Liver (tissue), 9 donors: ENCODE measurements around the gene RNF225. TPM values are rescaled to one million over a fixed set of nuclear protein-coding genes. Genes with fewer than 3 reads are reported as not detected.
"Not testable (repeated sequence)": the region's sequence is repeated elsewhere in the genome, so short reads cannot be mapped to it uniquely, and the experiment has no call there.

Experiments
- DNase-seq: peaks from one replicate; pipeline ENCODE4 v3.0.0-alpha.2; 2017; ENCODE audit warnings: low spot score
- H3K27ac ChIP-seq, 2 donors: one replicate each; pipeline ENCODE4 v1.7.0; 2013; ENCODE audit warnings: inconsistent platforms in 2 of 2, low read length in 2 of 2, control low read depth in 1 of 2, low read depth in 1 of 2, mild to moderate bottlenecking in 1 of 2
- H3K27me3 ChIP-seq, 4 donors: one replicate each; pipeline versions ENCODE4 v1.6.1 to v1.7.0; 2013; ENCODE audit warnings: low read length in 3 of 4, inconsistent platforms in 1 of 4, mild to moderate bottlenecking in 1 of 4, moderate library complexity in 1 of 4; ENCODE audit not compliant: control insufficient read depth in 4 of 4, insufficient read depth in 4 of 4
- H3K36me3 ChIP-seq, 4 donors: one replicate each; pipeline versions ENCODE4 v1.6.1 to v1.7.0; 2013; ENCODE audit warnings: low read length in 3 of 4, mild to moderate bottlenecking in 3 of 4, low read depth in 1 of 4, moderate library complexity in 1 of 4; ENCODE audit not compliant: control insufficient read depth in 4 of 4, insufficient read depth in 3 of 4
- H3K4me1 ChIP-seq, 4 donors: one replicate each; pipeline versions ENCODE4 v1.6.1 to v1.7.0; 2013; ENCODE audit warnings: low read length in 3 of 4, mild to moderate bottlenecking in 3 of 4, moderate library complexity in 1 of 4; ENCODE audit not compliant: control insufficient read depth in 4 of 4, insufficient read depth in 4 of 4
- H3K4me3 ChIP-seq, 3 donors: one replicate each; pipeline versions ENCODE4 v1.6.1 to v1.7.0; 2013; ENCODE audit warnings: low read length in 3 of 3, control low read depth in 1 of 3, low read depth in 1 of 3, mild to moderate bottlenecking in 1 of 3
- H3K9ac ChIP-seq, 2 donors: one replicate each; pipeline ENCODE4 v1.7.0; 2013; ENCODE audit warnings: low read length in 2 of 2, mild to moderate bottlenecking in 2 of 2, moderate library complexity in 2 of 2, control low read depth in 1 of 2, low read depth in 1 of 2
- H3K9me3 ChIP-seq, 4 donors: one replicate each; pipeline versions ENCODE4 v1.6.1 to v1.7.0; 2013; ENCODE audit warnings: low read length in 3 of 4; ENCODE audit not compliant: control insufficient read depth in 4 of 4
- EGR1 ChIP-seq, 2 donors: IDR thresholded peaks; 2 replicates each; pipeline ENCODE4 v1.6.1; 2016 to 2018; ENCODE audit warnings: antibody characterized with exemption in 2 of 2, low read depth in 2 of 2
- FOXA1 ChIP-seq: IDR thresholded peaks from 2 replicates; pipeline ENCODE4 v1.6.1; 2016; ENCODE audit warnings: antibody characterized with exemption
- FOXA2 ChIP-seq: IDR thresholded peaks from 2 replicates; pipeline ENCODE4 v1.6.1; 2016; ENCODE audit warnings: antibody characterized with exemption
- GABPA ChIP-seq, 2 donors: IDR thresholded peaks in 1 of 2; conservative IDR thresholded peaks in 1 of 2; 2 replicates each; pipeline ENCODE4 v1.6.1; 2016; ENCODE audit warnings: antibody characterized with exemption in 2 of 2, mild to moderate bottlenecking in 1 of 2, moderate library complexity in 1 of 2
- JUND ChIP-seq, 2 donors: IDR thresholded peaks; 2 replicates each; pipeline ENCODE4 v1.6.1; 2016; ENCODE audit warnings: antibody characterized with exemption in 2 of 2
- RAD21 ChIP-seq, 2 donors: IDR thresholded peaks; 2 replicates each; pipeline ENCODE4 v1.6.1; 2016; ENCODE audit warnings: antibody characterized with exemption in 2 of 2, mild to moderate bottlenecking in 2 of 2
- RXRA ChIP-seq, 2 donors: IDR thresholded peaks; 2 replicates each; pipeline ENCODE4 v1.6.1; 2017 to 2018; ENCODE audit warnings: antibody characterized with exemption in 2 of 2, mild to moderate bottlenecking in 1 of 2
- SP1 ChIP-seq: IDR thresholded peaks from 2 replicates; pipeline ENCODE4 v1.6.1; 2018; ENCODE audit warnings: antibody characterized with exemption, mild to moderate bottlenecking
- TAF1 ChIP-seq: conservative IDR thresholded peaks from 2 replicates; pipeline ENCODE4 v1.6.1; 2016; ENCODE audit warnings: antibody characterized with exemption, mild to moderate bottlenecking
- YY1 ChIP-seq: IDR thresholded peaks from 2 replicates; pipeline ENCODE4 v1.6.1; 2016; ENCODE audit warnings: antibody characterized with exemption, mild to moderate bottlenecking
- WGBS: extraction: QIAGEN DNeasy Blood & Tissue Kit; methylation state at CpG from one replicate; pipeline ENCODE4 v1.1.7; 2013; 5-methylcytosine and 5-hydroxymethylcytosine counted together
- polyA plus RNA-seq, 2 donors: library from polyadenylated mRNA; stranded (reverse) in 1 of 2; unstranded in 1 of 2; fragments of 200-250 nt in 1 of 2; fragments of >200 nt in 1 of 2; fragmentation: Nextera tagmentation in 1 of 2; extraction: Ambion mirVana in 1 of 2; gene quantifications; one replicate each; pipeline versions ENCODE4 v1.2.1 to v1.2.3, GENCODE V29; 2013 to 2015
- total RNA-seq, 2 donors: library from RNA; depleted of rRNA; stranded (reverse); fragments of >200 nt; gene quantifications; one replicate each; pipeline ENCODE4 v1.2.3, GENCODE V29; 2014
- TF ChIP-seq, protein P1 (sequence below): fragments of 150-350 bp; IDR thresholded peaks from 2 replicates; pipeline ENCODE4 v1.5.1; 2017; ENCODE audit warnings: improper control_type of control experiment, low read depth, low read length; ENCODE audit not compliant: missing input control
- TF ChIP-seq, protein P2 (sequence below): IDR thresholded peaks from 2 replicates; pipeline ENCODE4 v1.6.1; 2016; ENCODE audit warnings: antibody characterized with exemption
- TF ChIP-seq, protein P3 (sequence below): IDR thresholded peaks from 2 replicates; pipeline ENCODE4 v1.6.1; 2016; ENCODE audit warnings: antibody characterized with exemption, mild to moderate bottlenecking
- TF ChIP-seq, protein P4 (sequence below): IDR thresholded peaks from 2 replicates; pipeline ENCODE4 v1.6.1; 2016; ENCODE audit warnings: antibody characterized with exemption
- TF ChIP-seq, protein P5 (sequence below): IDR thresholded peaks from 2 replicates; pipeline ENCODE4 v1.6.1; 2016; ENCODE audit warnings: antibody characterized with exemption
- donor health status: healthy.
- donor health status: healthy.
- donor health status: healthy.
- donor health status: healthy.
- donor health status: healthy.

The RNF225 gene
- total and polyA plus RNA-seq, 4 donors, result not detected

DNA sequence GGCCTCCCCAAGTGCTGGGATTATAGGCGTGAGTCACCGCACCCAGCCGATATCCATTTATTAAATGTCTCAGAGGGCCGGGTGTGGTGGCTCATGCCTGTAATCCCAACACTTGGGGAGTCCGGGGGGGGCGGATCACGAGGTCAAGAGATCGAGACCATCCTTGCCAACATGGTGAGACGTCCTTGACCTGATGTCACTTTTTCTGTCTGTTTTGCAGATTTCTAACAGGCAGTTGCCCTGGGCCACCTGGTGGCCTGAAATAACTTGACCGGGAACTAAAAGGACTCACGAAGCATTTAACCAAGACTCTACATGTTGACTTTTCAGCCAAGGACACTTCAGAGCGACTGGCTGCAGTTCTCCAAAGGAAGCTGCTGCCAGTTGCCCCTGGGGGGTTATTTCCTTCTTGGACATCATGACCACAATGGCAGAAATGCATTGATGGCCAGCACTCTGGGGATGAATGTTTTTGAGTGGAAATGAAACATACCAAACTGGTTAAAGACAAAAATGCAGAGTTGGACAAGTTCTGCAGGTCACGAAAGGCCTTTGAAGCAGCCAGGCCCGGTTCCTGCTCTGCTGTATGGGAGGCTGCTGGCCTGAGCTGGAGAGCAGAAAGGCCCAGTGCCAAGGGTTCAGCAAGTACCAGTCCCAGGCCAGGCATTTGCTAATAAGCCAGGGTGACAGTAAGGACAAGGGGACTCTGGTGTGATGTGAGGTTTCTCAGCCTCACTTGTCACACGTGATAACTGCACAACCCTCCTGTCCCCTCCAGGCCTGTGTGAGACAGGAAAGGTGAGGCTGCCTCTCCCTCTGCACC is 22.9 kb upstream of the RNF225 start (continued):
- TF ChIP-seq, protein P1, sequence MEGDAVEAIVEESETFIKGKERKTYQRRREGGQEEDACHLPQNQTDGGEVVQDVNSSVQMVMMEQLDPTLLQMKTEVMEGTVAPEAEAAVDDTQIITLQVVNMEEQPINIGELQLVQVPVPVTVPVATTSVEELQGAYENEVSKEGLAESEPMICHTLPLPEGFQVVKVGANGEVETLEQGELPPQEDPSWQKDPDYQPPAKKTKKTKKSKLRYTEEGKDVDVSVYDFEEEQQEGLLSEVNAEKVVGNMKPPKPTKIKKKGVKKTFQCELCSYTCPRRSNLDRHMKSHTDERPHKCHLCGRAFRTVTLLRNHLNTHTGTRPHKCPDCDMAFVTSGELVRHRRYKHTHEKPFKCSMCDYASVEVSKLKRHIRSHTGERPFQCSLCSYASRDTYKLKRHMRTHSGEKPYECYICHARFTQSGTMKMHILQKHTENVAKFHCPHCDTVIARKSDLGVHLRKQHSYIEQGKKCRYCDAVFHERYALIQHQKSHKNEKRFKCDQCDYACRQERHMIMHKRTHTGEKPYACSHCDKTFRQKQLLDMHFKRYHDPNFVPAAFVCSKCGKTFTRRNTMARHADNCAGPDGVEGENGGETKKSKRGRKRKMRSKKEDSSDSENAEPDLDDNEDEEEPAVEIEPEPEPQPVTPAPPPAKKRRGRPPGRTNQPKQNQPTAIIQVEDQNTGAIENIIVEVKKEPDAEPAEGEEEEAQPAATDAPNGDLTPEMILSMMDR, result peak; percentile 40
- TF ChIP-seq EGR1 (IDR thresholded peaks at IDR 0.05; ENCODE audit: low read depth in 2 of 2), result no peak
- TF ChIP-seq JUND (IDR thresholded peaks at IDR 0.05), result no peak
- peak; percentile 65 to 77 for TF ChIP-seq RAD21 (IDR thresholded peaks at IDR 0.05)
- TF ChIP-seq RXRA (IDR thresholded peaks at IDR 0.05), result peak; percentile 39 to 55
- TF ChIP-seq, protein P2, sequence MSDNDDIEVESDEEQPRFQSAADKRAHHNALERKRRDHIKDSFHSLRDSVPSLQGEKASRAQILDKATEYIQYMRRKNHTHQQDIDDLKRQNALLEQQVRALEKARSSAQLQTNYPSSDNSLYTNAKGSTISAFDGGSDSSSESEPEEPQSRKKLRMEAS, result no peak
- no peak for TF ChIP-seq YY1
- no peak for TF ChIP-seq FOXA1

DNA sequence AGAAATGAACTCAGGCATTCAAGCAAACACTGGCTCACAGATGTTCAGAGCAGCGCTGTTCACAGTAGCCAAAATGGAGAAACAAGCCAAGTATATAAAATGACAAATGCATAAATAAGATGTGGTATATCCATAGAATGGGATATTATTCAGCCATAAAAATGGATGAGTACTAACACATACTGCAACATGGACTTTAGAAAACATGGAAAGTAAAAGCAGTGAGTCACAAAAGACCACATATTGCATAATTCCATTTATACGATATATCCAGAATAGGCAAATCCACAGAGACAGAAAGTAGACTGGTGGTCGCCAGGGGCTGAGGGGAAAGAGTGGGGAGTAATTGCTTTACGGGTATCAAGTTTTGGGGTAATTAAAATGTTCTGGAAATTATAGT is 21.3 kb upstream of the RNF225 start:
- H3K4me3 ChIP-seq, result no peak overlapping the region
- DNase-seq, result no peak
- TF ChIP-seq GABPA (IDR thresholded peaks at IDR 0.05 in 1 of 2, conservative IDR thresholded peaks at IDR 0.05 in 1 of 2), result no peak
- TF ChIP-seq FOXA2, result no peak
- TF ChIP-seq EGR1 (IDR thresholded peaks at IDR 0.05; ENCODE audit: low read depth in 2 of 2), result no peak
- no peak for TF ChIP-seq FOXA1
- TF ChIP-seq, protein P3, sequence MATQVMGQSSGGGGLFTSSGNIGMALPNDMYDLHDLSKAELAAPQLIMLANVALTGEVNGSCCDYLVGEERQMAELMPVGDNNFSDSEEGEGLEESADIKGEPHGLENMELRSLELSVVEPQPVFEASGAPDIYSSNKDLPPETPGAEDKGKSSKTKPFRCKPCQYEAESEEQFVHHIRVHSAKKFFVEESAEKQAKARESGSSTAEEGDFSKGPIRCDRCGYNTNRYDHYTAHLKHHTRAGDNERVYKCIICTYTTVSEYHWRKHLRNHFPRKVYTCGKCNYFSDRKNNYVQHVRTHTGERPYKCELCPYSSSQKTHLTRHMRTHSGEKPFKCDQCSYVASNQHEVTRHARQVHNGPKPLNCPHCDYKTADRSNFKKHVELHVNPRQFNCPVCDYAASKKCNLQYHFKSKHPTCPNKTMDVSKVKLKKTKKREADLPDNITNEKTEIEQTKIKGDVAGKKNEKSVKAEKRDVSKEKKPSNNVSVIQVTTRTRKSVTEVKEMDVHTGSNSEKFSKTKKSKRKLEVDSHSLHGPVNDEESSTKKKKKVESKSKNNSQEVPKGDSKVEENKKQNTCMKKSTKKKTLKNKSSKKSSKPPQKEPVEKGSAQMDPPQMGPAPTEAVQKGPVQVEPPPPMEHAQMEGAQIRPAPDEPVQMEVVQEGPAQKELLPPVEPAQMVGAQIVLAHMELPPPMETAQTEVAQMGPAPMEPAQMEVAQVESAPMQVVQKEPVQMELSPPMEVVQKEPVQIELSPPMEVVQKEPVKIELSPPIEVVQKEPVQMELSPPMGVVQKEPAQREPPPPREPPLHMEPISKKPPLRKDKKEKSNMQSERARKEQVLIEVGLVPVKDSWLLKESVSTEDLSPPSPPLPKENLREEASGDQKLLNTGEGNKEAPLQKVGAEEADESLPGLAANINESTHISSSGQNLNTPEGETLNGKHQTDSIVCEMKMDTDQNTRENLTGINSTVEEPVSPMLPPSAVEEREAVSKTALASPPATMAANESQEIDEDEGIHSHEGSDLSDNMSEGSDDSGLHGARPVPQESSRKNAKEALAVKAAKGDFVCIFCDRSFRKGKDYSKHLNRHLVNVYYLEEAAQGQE, result no peak
- TF ChIP-seq SP1, result no peak
- TF ChIP-seq, protein P2, result no peak
- no peak for TF ChIP-seq JUND (IDR thresholded peaks at IDR 0.05)
- TF ChIP-seq, protein P4, sequence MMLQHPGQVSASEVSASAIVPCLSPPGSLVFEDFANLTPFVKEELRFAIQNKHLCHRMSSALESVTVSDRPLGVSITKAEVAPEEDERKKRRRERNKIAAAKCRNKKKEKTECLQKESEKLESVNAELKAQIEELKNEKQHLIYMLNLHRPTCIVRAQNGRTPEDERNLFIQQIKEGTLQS, result no peak
- TF ChIP-seq, protein P5, sequence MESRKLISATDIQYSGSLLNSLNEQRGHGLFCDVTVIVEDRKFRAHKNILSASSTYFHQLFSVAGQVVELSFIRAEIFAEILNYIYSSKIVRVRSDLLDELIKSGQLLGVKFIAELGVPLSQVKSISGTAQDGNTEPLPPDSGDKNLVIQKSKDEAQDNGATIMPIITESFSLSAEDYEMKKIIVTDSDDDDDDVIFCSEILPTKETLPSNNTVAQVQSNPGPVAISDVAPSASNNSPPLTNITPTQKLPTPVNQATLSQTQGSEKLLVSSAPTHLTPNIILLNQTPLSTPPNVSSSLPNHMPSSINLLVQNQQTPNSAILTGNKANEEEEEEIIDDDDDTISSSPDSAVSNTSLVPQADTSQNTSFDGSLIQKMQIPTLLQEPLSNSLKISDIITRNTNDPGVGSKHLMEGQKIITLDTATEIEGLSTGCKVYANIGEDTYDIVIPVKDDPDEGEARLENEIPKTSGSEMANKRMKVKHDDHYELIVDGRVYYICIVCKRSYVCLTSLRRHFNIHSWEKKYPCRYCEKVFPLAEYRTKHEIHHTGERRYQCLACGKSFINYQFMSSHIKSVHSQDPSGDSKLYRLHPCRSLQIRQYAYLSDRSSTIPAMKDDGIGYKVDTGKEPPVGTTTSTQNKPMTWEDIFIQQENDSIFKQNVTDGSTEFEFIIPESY, result no peak
- TF ChIP-seq TAF1, result no peak
- no peak overlapping the region for H3K27ac ChIP-seq
- H3K9me3 ChIP-seq, result no peaks in the 10 kb centered on the region
- H3K36me3 ChIP-seq, result peaks cover 0 to 2% (median 0%) of the 10 kb centered on the region in 4 donors
- H3K4me1 ChIP-seq, result peaks cover 4 to 25% (median 18%) of the 10 kb centered on the region in 4 donors
- no peaks in the 10 kb centered on the region for H3K27me3 ChIP-seq
- whole genome bisulfite sequencing, result 86% methylated on average over 4 of the region's 4 CpGs
- no peak overlapping the region for H3K9ac ChIP-seq

DNA sequence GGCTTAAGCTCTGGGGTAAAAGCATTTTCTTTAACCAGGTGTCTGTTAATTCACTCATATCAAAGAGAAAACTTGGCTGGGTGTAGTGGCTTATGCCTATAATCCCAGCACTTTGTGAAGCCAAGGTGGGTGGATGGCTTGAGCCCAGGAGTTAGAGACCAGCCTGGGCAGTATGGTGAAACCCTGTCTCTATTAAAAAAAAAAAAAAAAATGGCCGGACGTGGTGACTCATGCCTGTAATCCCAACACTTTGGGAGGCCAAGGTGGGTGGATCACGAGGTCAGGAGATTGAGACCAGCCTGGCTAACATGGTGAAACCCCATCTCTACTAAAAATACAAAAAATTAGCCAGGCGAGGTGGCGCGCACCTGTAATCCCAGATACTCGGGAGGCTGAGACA is 18.7 kb upstream of the RNF225 start:
- not testable (repeated sequence) for H3K4me3 ChIP-seq, DNase-seq, H3K27ac ChIP-seq, H3K36me3 ChIP-seq, H3K9ac ChIP-seq, H3K27me3 ChIP-seq, H3K9me3 ChIP-seq
- peaks cover 4 to 40% (median 31%) of the 10 kb centered on the region in 4 donors for H3K4me1 ChIP-seq
- 90% methylated on average over 7 of the region's 7 CpGs for WGBS
